Naive thymus-derived CD8-positive, alpha-beta T cell (primary cell): ENCODE measurements around the gene TMF1. TPM values are rescaled to one million over a fixed set of nuclear protein-coding genes. Genes with fewer than 3 reads are reported as not detected.
A peak's percentile ranks its signal among the peaks of the same experiment; 100 is the strongest.

Experiments used
- ATAC-seq, 2 donors: fragments of 150-1000 bp; cut with Tn5 transposase in 1 of 2; sonication (Bioruptor Pico), chemical (Tn5 transposase) in 1 of 2; 1 replicate in 1 of 2; 2 replicates in 1 of 2; pipeline ENCODE4 v1.10.0; 2021; ENCODE audit warnings: mild to moderate bottlenecking in 2 of 2, moderate library complexity in 2 of 2
- POLR2A ChIA-PET: fragments of 350-600 bp; sonication (Branson Sonifier 250); formaldehyde crosslinking; loops from one replicate; lab custom pipeline; 2021; ENCODE audit warnings: antibody characterized with exemption; lab: Charles Lee
- DNase-seq, 10 donors: peaks; one replicate each; pipeline versions ENCODE4 v3.0.0 to v3.0.0-alpha.2; 2020 to 2022
- H3K27ac Mint-ChIP-seq, 10 donors: one replicate each; pipeline ENCODE4 v1.8.0; 2020 to 2022; ENCODE audit warnings: mild to moderate bottlenecking in 10 of 10, mixed read lengths in 10 of 10, moderate library complexity in 4 of 10, inconsistent platforms in 1 of 10
- H3K27me3 Mint-ChIP-seq, 5 donors: one replicate each; pipeline ENCODE4 v1.8.0; 2021 to 2022; ENCODE audit warnings: mixed read lengths in 5 of 5
- H3K36me3 Mint-ChIP-seq, 3 donors: one replicate each; pipeline ENCODE4 v1.8.0; 2020 to 2022; ENCODE audit warnings: mixed read lengths in 3 of 3, mild to moderate bottlenecking in 2 of 3, inconsistent platforms in 1 of 3
- H3K4me1 Mint-ChIP-seq, 4 donors: one replicate each; pipeline ENCODE4 v1.8.0; 2021 to 2022; ENCODE audit warnings: mixed read lengths in 4 of 4
- H3K4me3 Mint-ChIP-seq, 10 donors: one replicate each; pipeline ENCODE4 v1.8.0; 2020 to 2022; ENCODE audit warnings: mild to moderate bottlenecking in 10 of 10, mixed read lengths in 10 of 10, moderate library complexity in 6 of 10, inconsistent platforms in 1 of 10
- H3K9me3 Mint-ChIP-seq, 9 donors: one replicate each; pipeline ENCODE4 v1.8.0; 2020 to 2022; ENCODE audit warnings: mixed read lengths in 9 of 9, mild to moderate bottlenecking in 3 of 9, inconsistent platforms in 1 of 9, moderate library complexity in 1 of 9
- polyA plus RNA-seq, 3 donors: library from polyadenylated mRNA; unstranded; fragments of 300-500 nt; fragmentation: Illumina TruSeq; gene quantifications; one replicate each; pipeline ENCODE4 v1.2.3, GENCODE V29; 2021
- total RNA-seq, 8 experiments: library from RNA in 2 of 8; stranded (reverse) in 2 of 8; gene quantifications; one replicate each; pipeline ENCODE4 v1.2.3 and lab custom pipeline; 2021 to 2026

TMF1 gene
- total and polyA plus RNA-seq, 5 experiments from 2014 or later: 28.0 to 43.7 (median 34.7) TPM

GRCh38 chr3:69012100-69012799 is 39.9 kb downstream of the TMF1 start:
- POLR2A ChIA-PET: interaction anchor here (1.5 to 2.5 kb wide), 2 partner anchors 40 to 72 kb away, joined by 3 to 10 read pairs; partner anchors contain the start of genes ARL6IP5 and TMF1
- Mint-ChIP-seq H3K36me3 (peaks cover 0 to 10% (median 0%) of the 10 kb centered on the region in 3 donors), H3K9me3 (no peaks in the 10 kb centered on the region), H3K4me3 (peak overlapping the region; percentile 80 to 93 (median 89)), H3K27me3 (no peaks in the 10 kb centered on the region), H3K4me1 (peaks cover 10 to 26% (median 19%) of the 10 kb centered on the region in 4 donors), H3K27ac (peak overlapping the region; percentile 29 to 88 (median 74))
- ATAC-seq (no peak), DNase-seq (peak in 1 of 10 donors; percentile 4)

- POLR2A ChIA-PET: no interaction called here
- H3K36me3 Mint-ChIP-seq: peaks cover 0 to 15% (median 3%) of the 10 kb centered on the region in 3 donors
- DNase-seq (no peak), ATAC-seq (no peak)
- H3K4me3 Mint-ChIP-seq: peak overlapping the region in 9 of 10 donors; percentile 32 to 78 (median 47)
- peak overlapping the region in 7 of 10 donors; percentile 5 to 63 (median 44) for H3K27ac Mint-ChIP-seq
- H3K4me1 Mint-ChIP-seq: peaks cover 10 to 26% (median 19%) of the 10 kb centered on the region in 4 donors
- no peaks in the 10 kb centered on the region for H3K27me3 Mint-ChIP-seq
- H3K9me3 Mint-ChIP-seq: no peaks in the 10 kb centered on the region
Measured at GRCh38 chr3:69011096-69011730, 40.9 kb downstream of the TMF1 start.

DNA sequence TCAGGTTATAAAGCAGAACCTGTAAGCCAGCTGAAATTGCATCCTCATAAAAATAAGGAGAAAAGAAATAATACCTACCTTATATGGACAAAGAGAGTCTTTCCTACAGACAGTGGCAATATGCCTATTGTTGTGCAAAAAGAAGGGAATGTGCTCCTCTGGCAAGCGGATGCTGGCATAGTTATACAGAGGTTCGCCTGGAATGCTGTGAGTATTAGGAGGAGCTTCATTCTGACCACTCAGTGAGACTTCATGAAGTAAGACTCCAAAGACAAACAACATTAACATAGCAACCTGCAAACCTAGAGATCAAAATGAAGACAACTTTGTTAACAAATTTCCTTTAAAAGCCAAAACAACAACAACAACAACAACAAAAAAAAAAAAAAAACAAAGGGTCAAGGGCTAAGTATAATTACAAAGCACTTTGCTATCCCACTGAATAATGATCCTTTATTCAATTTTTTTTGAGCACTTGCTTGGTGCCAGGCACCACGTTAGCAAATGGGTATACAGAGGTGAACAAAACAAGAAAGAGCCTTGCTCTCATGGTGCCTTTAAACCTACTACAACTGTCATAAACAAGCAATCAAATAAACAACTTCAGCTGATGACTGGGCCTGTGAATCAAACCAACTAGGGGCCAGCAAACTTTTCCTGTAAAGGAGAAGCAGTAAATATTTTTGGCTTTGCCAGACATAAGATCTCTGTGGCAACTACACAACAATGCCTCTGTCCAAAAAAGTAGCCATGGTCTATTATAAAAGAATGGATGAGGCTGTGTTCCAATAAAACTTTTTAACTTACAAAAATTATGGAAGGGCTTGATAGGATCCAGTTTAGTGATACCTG is 42.3 kb downstream of the TMF1 start:
- no peak for ATAC-seq
- Mint-ChIP-seq H3K9me3 (no peaks in the 10 kb centered on the region), H3K36me3 (peaks cover 0 to 28% (median 8%) of the 10 kb centered on the region in 3 donors), H3K4me1 (peaks cover 7 to 22% (median 15%) of the 10 kb centered on the region in 4 donors), H3K27me3 (no peaks in the 10 kb centered on the region), H3K27ac (peak overlapping the region in 3 of 10 donors; percentile 26 to 31 (median 27)), H3K4me3 (no peak overlapping the region)
- POLR2A ChIA-PET: no interaction called here
- DNase-seq: no peak

- H3K27me3 Mint-ChIP-seq: no peaks in the 10 kb centered on the region
- ATAC-seq (no peak), DNase-seq (no peak)
- no peak overlapping the region for H3K4me3 Mint-ChIP-seq
- H3K9me3 Mint-ChIP-seq: no peaks in the 10 kb centered on the region
- peak overlapping the region in 1 of 10 donors; percentile 3 for H3K27ac Mint-ChIP-seq
- H3K36me3 Mint-ChIP-seq: peaks cover 0 to 36% (median 14%) of the 10 kb centered on the region in 3 donors
- peaks cover 6 to 17% (median 9%) of the 10 kb centered on the region in 4 donors for H3K4me1 Mint-ChIP-seq
- POLR2A ChIA-PET: interaction anchor here (0.5 kb wide), 1 partner anchor 1483 kb away, joined by 3 read pairs; no protein-coding TSS in a partner anchor
Measured at GRCh38 chr3:69008980-69009379, 43.2 kb downstream of the TMF1 start.

DNA sequence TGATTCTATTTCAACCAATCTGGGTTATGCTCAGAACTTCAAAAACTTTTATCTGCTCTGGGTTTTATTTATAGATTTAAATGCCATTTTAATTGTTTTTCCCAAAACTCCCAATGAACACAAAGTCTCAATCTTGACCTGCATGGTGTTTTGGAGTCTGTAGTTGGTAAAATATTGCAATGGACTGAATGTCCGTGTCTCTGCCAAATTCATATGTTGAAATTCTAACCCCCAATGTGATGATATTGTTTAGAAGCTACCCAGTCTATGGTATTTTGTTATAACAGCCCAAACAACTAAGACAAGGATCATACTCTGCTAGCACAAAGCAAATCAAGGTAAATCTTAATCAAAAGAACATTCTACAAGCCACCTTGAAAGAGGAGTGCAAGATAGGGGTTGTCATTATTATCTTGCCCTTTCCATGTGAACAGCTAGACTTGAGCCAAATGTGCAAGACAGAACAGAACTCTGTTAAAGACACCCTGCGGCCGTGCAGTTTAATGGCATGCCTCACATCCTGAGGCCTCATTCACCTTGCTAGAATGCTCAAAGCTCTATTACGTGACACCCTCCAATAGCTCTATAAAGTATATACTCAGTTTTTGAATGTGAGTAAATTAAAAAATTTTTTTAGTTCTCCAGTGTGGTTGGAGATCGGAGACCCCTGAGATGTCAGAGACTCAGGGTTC is 46.2 kb downstream of the TMF1 start:
- Mint-ChIP-seq H3K4me1 (peaks cover 0 to 3% (median under 1%) of the 10 kb centered on the region in 4 donors), H3K4me3 (no peak overlapping the region), H3K36me3 (peaks cover 0 to 60% (median 28%) of the 10 kb centered on the region in 3 donors), H3K27ac (no peak overlapping the region), H3K9me3 (no peaks in the 10 kb centered on the region), H3K27me3 (no peaks in the 10 kb centered on the region)
- POLR2A ChIA-PET: no interaction called here
- DNase-seq: no peak
- no peak for ATAC-seq

DNA sequence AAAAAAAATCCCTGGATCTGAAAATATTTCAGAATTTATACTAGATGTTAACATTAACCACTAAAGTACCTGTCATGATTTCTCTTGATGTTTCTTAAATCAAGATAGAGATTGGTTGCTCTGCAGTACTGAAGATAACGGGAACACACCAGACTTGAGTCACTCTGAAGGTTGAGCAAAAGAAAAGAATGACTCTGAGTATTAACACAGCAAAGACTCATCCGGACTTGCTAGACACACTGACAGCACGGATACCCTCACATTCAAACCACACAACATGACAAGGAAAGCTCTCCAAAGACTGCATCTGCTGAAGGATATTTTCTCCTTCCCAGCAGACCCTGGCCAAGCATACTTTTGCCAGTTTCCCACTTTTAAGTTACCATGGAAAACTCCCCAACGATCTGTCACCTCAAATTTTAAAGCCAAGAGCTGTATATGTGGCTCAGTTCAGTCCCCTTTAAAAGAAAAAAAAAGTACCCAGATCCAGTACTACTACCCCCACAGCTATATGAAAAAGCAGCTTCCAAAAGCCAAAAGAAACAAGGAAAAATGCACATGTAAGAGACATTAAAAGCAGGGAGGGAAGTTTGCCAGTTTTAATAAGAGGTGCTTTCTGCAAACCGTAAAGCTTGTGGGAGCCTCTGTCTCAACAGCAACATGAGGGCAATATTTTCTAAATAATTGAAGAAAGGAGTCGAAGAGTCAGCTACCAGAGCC is 46.9 kb downstream of the TMF1 start:
- Mint-ChIP-seq H3K36me3 (peaks cover 0 to 64% (median 28%) of the 10 kb centered on the region in 3 donors), H3K27me3 (no peaks in the 10 kb centered on the region), H3K27ac (peak overlapping the region in 1 of 10 donors; percentile 71), H3K9me3 (no peaks in the 10 kb centered on the region), H3K4me1 (peaks cover 0 to 3% (median under 1%) of the 10 kb centered on the region in 4 donors), H3K4me3 (no peak overlapping the region)
- DNase-seq (no peak), ATAC-seq (no peak)
- POLR2A ChIA-PET: no interaction called here

DNA sequence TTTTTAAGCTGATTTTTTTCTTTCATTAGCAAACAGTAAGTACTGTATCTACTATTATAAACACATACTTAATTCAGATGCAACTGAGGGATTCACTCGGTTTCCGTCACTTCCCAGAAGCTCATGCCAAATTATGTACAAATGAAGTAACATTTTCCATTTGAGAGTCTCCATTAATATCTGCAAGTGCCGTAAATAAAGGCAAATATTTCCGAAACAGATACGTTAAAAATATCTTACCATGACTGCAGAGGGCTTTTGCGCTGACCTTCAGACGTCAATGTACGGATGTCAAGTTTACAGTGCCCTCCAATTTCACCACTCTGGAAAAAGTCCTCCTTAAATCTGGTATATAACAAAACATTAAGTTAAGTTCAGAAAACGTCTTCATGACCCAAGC is 48.0 kb downstream of the TMF1 start:
- ATAC-seq (no peak), DNase-seq (no peak)
- H3K4me1 Mint-ChIP-seq: no peaks in the 10 kb centered on the region
- H3K27me3 Mint-ChIP-seq: no peaks in the 10 kb centered on the region
- POLR2A ChIA-PET: no interaction called here
- peaks cover 0 to 73% (median 28%) of the 10 kb centered on the region in 3 donors for H3K36me3 Mint-ChIP-seq
- H3K4me3 Mint-ChIP-seq: no peak overlapping the region
- no peaks in the 10 kb centered on the region for H3K9me3 Mint-ChIP-seq
- no peak overlapping the region for H3K27ac Mint-ChIP-seq

DNA sequence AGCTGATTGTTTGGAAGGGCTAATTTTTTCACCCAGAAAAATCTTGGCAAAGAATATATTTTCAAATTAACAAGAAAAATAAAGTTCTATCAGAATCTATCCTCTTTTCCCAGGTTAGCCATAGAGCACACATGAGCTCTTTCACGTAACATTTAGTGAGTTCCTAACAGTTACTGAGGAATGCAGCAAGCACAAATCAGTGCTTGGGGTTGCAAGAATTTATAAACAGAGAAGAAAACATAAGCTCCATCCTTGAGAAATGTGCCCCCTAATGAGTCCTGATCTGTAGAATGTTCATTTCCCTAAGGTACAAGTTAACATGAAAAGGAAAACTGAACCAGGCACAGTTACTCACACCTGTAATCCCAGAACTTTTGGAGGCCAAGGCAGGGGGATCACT is 52.5 kb downstream of the TMF1 start:
- Mint-ChIP-seq H3K27ac (no peak overlapping the region), H3K36me3 (peaks cover 0 to 78% (median 46%) of the 10 kb centered on the region in 3 donors), H3K4me3 (no peak overlapping the region), H3K4me1 (no peaks in the 10 kb centered on the region), H3K9me3 (no peaks in the 10 kb centered on the region), H3K27me3 (no peaks in the 10 kb centered on the region)
- no peak for DNase-seq
- no peak for ATAC-seq
- POLR2A ChIA-PET: no interaction called here

GRCh38 chr3:68999158-68999557 is 53.0 kb downstream of the TMF1 start:
- Mint-ChIP-seq H3K9me3 (no peaks in the 10 kb centered on the region), H3K36me3 (peaks cover 0 to 76% (median 45%) of the 10 kb centered on the region in 3 donors), H3K4me3 (no peak overlapping the region), H3K27ac (no peak overlapping the region), H3K27me3 (no peaks in the 10 kb centered on the region), H3K4me1 (no peaks in the 10 kb centered on the region)
- ATAC-seq (no peak), DNase-seq (no peak)
- POLR2A ChIA-PET: no interaction called here

DNA sequence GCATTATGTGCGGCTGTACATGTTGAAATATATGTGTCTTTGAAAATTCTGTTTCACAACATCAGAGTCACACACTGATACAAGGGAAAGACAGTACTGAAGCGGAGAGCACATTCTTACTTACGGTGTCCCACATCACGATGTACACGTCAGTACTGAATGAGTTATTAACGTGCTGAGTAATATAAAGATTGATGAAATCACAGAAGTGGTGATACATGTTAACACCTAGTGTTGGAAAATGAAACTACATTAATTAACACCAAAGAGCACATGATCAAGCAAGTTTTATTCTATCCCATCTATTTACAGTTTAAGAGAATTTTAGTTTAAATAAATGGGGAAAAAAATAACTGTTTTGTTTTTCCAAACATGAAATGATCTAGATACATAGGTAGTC is 54.2 kb downstream of the TMF1 start:
- Mint-ChIP-seq H3K4me1 (no peaks in the 10 kb centered on the region), H3K27me3 (no peaks in the 10 kb centered on the region), H3K27ac (no peak overlapping the region), H3K4me3 (no peak overlapping the region), H3K36me3 (peaks cover 0 to 76% (median 50%) of the 10 kb centered on the region in 3 donors), H3K9me3 (no peaks in the 10 kb centered on the region)
- DNase-seq: no peak
- no peak for ATAC-seq
- POLR2A ChIA-PET: no interaction called here

GRCh38 chr3:68996356-68996995 is 55.7 kb downstream of the TMF1 start:
- H3K27me3 Mint-ChIP-seq: no peaks in the 10 kb centered on the region
- no peaks in the 10 kb centered on the region for H3K9me3 Mint-ChIP-seq
- POLR2A ChIA-PET: no interaction called here
- H3K36me3 Mint-ChIP-seq: peaks cover 0 to 80% (median 55%) of the 10 kb centered on the region in 3 donors
- DNase-seq (no peak), ATAC-seq (no peak)
- H3K4me3 Mint-ChIP-seq: no peak overlapping the region
- H3K4me1 Mint-ChIP-seq: peaks cover 0 to 1% (median 0%) of the 10 kb centered on the region in 4 donors
- H3K27ac Mint-ChIP-seq: no peak overlapping the region
